ENCODE results near the gene LYPD4. TPM values are rescaled to one million over a fixed set of nuclear protein-coding genes. Genes with fewer than 3 reads are reported as not detected.

LYPD4 gene
- total RNA-seq, 1 donor from 2014 or later: not detected

GRCh38 chr19:41883463-41883820 lies 39.0 kb upstream of the LYPD4 start:
- Mint-ChIP-seq H3K36me3 (ENCODE audit: low read depth) (peaks cover 3% of the 10 kb centered on the region), H3K9me3 (ENCODE audit: low read depth) (no peaks in the 10 kb centered on the region), H3K27me3 (ENCODE audit: low read depth) (no peaks in the 10 kb centered on the region), H3K4me3 (ENCODE audit: unreplicated experiment) (peak overlapping the region; percentile 95), H3K27ac (ENCODE audit: unreplicated experiment) (peak overlapping the region; percentile 94), H3K4me1 (ENCODE audit: low read depth) (peaks cover 33% of the 10 kb centered on the region)
- TF ChIP-seq CTCF (IDR thresholded peaks at IDR 0.05): no peak
- DNase-seq (ENCODE audit: low spot score): no peak

- H3K9me3 Mint-ChIP-seq (ENCODE audit: low read depth): no peaks in the 10 kb centered on the region
- DNase-seq (ENCODE audit: low spot score): no peak
- H3K36me3 Mint-ChIP-seq (ENCODE audit: low read depth): no peaks in the 10 kb centered on the region
- H3K27me3 Mint-ChIP-seq (ENCODE audit: low read depth): no peaks in the 10 kb centered on the region
- peaks cover 33% of the 10 kb centered on the region for H3K4me1 Mint-ChIP-seq (ENCODE audit: low read depth)
- TF ChIP-seq CTCF (IDR thresholded peaks at IDR 0.05): no peak
- peak within 1 kb of the TSS; percentile 95 for H3K4me3 Mint-ChIP-seq (ENCODE audit: unreplicated experiment)
- peak within 1 kb of the TSS; percentile 94 for H3K27ac Mint-ChIP-seq (ENCODE audit: unreplicated experiment)
Observed at GRCh38 chr19:41882568-41883462, 38.3 kb upstream of the LYPD4 start, which contains the start of gene ARHGEF1. Gene ARHGEF1, plus strand, starts transcription at chr19:41883184. Its CDS starts 4,899 bp downstream, at chr19:41888083.

GRCh38 chr19:41880329-41880708 lies 35.8 kb upstream of the LYPD4 start:
- Mint-ChIP-seq H3K36me3 (ENCODE audit: low read depth) (no peaks in the 10 kb centered on the region), H3K4me1 (ENCODE audit: low read depth) (peaks cover 13% of the 10 kb centered on the region), H3K27ac (ENCODE audit: unreplicated experiment) (no peak overlapping the region), H3K27me3 (ENCODE audit: low read depth) (no peaks in the 10 kb centered on the region), H3K9me3 (ENCODE audit: low read depth) (no peaks in the 10 kb centered on the region), H3K4me3 (ENCODE audit: unreplicated experiment) (no peak overlapping the region)
- TF ChIP-seq CTCF (IDR thresholded peaks at IDR 0.05): no peak
- DNase-seq (ENCODE audit: low spot score): no peak

- Mint-ChIP-seq H3K9me3 (ENCODE audit: low read depth) (no peaks in the 10 kb centered on the region), H3K27me3 (ENCODE audit: low read depth) (no peaks in the 10 kb centered on the region), H3K36me3 (ENCODE audit: low read depth) (no peaks in the 10 kb centered on the region), H3K4me3 (ENCODE audit: unreplicated experiment) (no peak overlapping the region), H3K4me1 (ENCODE audit: low read depth) (peaks cover 9% of the 10 kb centered on the region), H3K27ac (ENCODE audit: unreplicated experiment) (no peak overlapping the region)
- no peak for TF ChIP-seq CTCF (IDR thresholded peaks at IDR 0.05)
- no peak for DNase-seq (ENCODE audit: low spot score)
Observed at GRCh38 chr19:41879670-41880328, 35.3 kb upstream of the LYPD4 start.

GRCh38 chr19:41879080-41879479 lies 34.6 kb upstream of the LYPD4 start:
- Mint-ChIP-seq H3K36me3 (ENCODE audit: low read depth) (no peaks in the 10 kb centered on the region), H3K4me1 (ENCODE audit: low read depth) (peaks cover 6% of the 10 kb centered on the region), H3K27ac (ENCODE audit: unreplicated experiment) (no peak overlapping the region), H3K9me3 (ENCODE audit: low read depth) (no peaks in the 10 kb centered on the region), H3K4me3 (ENCODE audit: unreplicated experiment) (no peak overlapping the region), H3K27me3 (ENCODE audit: low read depth) (no peaks in the 10 kb centered on the region)
- DNase-seq (ENCODE audit: low spot score): no peak
- TF ChIP-seq CTCF (IDR thresholded peaks at IDR 0.05): no peak
